Activated CD4-positive, alpha-beta T cell treated with anti-CD3 and anti-CD28 coated beads for 36 hours (primary cell): ENCODE data around the gene TRIM46. TPM values are rescaled to one million over a fixed set of nuclear protein-coding genes. Genes with fewer than 3 reads are reported as not detected.
"Not testable (repeated sequence)": the region's sequence is repeated elsewhere in the genome, so short reads cannot be mapped to it uniquely, and the experiment has no call there.

Experiments used
- ATAC-seq: fragments of 200-7000 bp; cut with Tn5 transposase; one replicate; pipeline ENCODE4 v1.10.0; 2021; ENCODE audit warnings: mild to moderate bottlenecking, moderate library complexity
- CTCF ChIA-PET: fragments of 350-600 bp; sonication (Branson Sonifier 250); formaldehyde crosslinking; loops from one replicate; lab custom pipeline; 2021; ENCODE audit warnings: antibody characterized with exemption; lab: Charles Lee
- POLR2A ChIA-PET: fragments of 350-600 bp; sonication (Branson Sonifier 250); formaldehyde crosslinking; loops from one replicate; lab custom pipeline; 2021; ENCODE audit warnings: antibody characterized with exemption, inconsistent platforms; lab: Charles Lee
- DNase-seq: peaks from one replicate; pipeline ENCODE4 v3.0.0-alpha.2; 2020
- H3K27ac Mint-ChIP-seq: one replicate; pipeline ENCODE4 v1.8.0; 2021; ENCODE audit warnings: mixed read lengths
- H3K27me3 Mint-ChIP-seq: one replicate; pipeline ENCODE4 v1.8.0; 2021; ENCODE audit warnings: mixed read lengths
- H3K36me3 Mint-ChIP-seq: one replicate; pipeline ENCODE4 v1.8.0; 2021; ENCODE audit warnings: low read depth, mixed read lengths
- H3K4me1 Mint-ChIP-seq: one replicate; pipeline ENCODE4 v1.8.0; 2021; ENCODE audit warnings: mixed read lengths
- H3K4me3 Mint-ChIP-seq: one replicate; pipeline ENCODE4 v1.8.0; 2021; ENCODE audit warnings: mild to moderate bottlenecking, moderate library complexity, mixed read lengths
- H3K9me3 Mint-ChIP-seq: one replicate; pipeline ENCODE4 v1.8.0; 2021; ENCODE audit warnings: low read depth, mixed read lengths
- intact Hi-C, 2 experiments: fragments of 100-400 bp; cut with DNase I in 1 of 2; cut with micrococcal nuclease in 1 of 2; formaldehyde crosslinking; loops; one replicate each; pipeline versions ENCODE4 v1.14.2 to v1.15.1; 2022 to 2024; cut with DNase I, micrococcal nuclease
- total RNA-seq, 2 experiments: library from RNA; stranded (reverse); gene quantifications; one replicate each; pipeline ENCODE4 v1.2.3, GENCODE V29; 2021

TRIM46 gene
- total RNA-seq, 2 experiments from 2014 or later = 6.3 to 6.9 TPM

- ATAC-seq, DNase-seq, POLR2A ChIA-PET, CTCF ChIA-PET, H3K27me3 Mint-ChIP-seq, H3K4me3 Mint-ChIP-seq, intact Hi-C loops, H3K27ac Mint-ChIP-seq, H3K9me3 Mint-ChIP-seq: not testable (repeated sequence)
- Mint-ChIP-seq H3K4me1 (peaks cover 18% of the 10 kb centered on the region), H3K36me3 (peaks cover 10% of the 10 kb centered on the region)
Measured at GRCh38 chr1:155232001-155232978, 58.6 kb downstream of the TRIM46 start.

- H3K4me3 Mint-ChIP-seq, H3K9me3 Mint-ChIP-seq, H3K27me3 Mint-ChIP-seq, intact Hi-C loops, H3K27ac Mint-ChIP-seq, POLR2A ChIA-PET, ATAC-seq, DNase-seq, CTCF ChIA-PET: not testable (repeated sequence)
- Mint-ChIP-seq H3K36me3 (peaks cover 10% of the 10 kb centered on the region), H3K4me1 (peaks cover 11% of the 10 kb centered on the region)
Measured at GRCh38 chr1:155233502-155233901, 59.9 kb downstream of the TRIM46 start.

Other genes starting within 250 kb of the TRIM46 start
- gene PMVK, start 237.1 kb upstream of the TRIM46 start, total RNA-seq = 10 to 100 TPM; 17.0 to 36.9 TPM
- gene PBXIP1, start 217.8 kb upstream of the TRIM46 start, total RNA-seq = 10 to 100 TPM; 22.6 to 28.1 TPM
- gene PYGO2, start 212.1 kb upstream of the TRIM46 start, total RNA-seq = 10 to 100 TPM; 24.5 to 25.6 TPM
- gene SHC1, start 203.1 kb upstream of the TRIM46 start, total RNA-seq = 10 to 100 TPM; 45.9 to 65.7 TPM
- gene CKS1B, start 199.2 kb upstream of the TRIM46 start, total RNA-seq = 100 to 1,000 TPM; 190 to 196 TPM
- 10 to 100 TPM; 38.0 to 42.4 TPM for gene FLAD1, start 190.5 kb upstream of the TRIM46 start, total RNA-seq
- gene LENEP, start 180.3 kb upstream of the TRIM46 start, total RNA-seq = under 1 TPM; 0.79 to 0.80 TPM
- gene ZBTB7B, start 171.0 kb upstream of the TRIM46 start, total RNA-seq = 100 to 1,000 TPM in 1 of 2 experiments, 10 to 100 TPM in 1; 94.0 to 105 TPM
- gene DCST2, start 140.1 kb upstream of the TRIM46 start, total RNA-seq = under 1 TPM; 0.46 to 0.67 TPM
- gene DCST1, start 140.0 kb upstream of the TRIM46 start, total RNA-seq = not detected
- gene ADAM15, start 122.5 kb upstream of the TRIM46 start, total RNA-seq = 10 to 100 TPM; 42.4 to 48.8 TPM
- 1 to 10 TPM; 6.3 to 6.5 TPM for gene EFNA4, start 110.1 kb upstream of the TRIM46 start, total RNA-seq
- 1 to 10 TPM; 5.1 to 6.9 TPM for gene EFNA3, start 95.0 kb upstream of the TRIM46 start, total RNA-seq
- 1 to 10 TPM in 1 of 2 experiments, under 1 TPM in 1; 0.82 to 1.1 TPM for gene EFNA1, start 46.0 kb upstream of the TRIM46 start, total RNA-seq
- 10 to 100 TPM; 50.2 to 58.0 TPM for gene SLC50A1, start 38.0 kb upstream of the TRIM46 start, total RNA-seq
- 10 to 100 TPM; 29.8 to 34.3 TPM for gene DPM3, start 33.3 kb upstream of the TRIM46 start, total RNA-seq
- gene KRTCAP2, start 545 bp upstream of the TRIM46 start, total RNA-seq = 100 to 1,000 TPM; 125 to 300 TPM
- 10 to 100 TPM; 12.8 to 13.7 TPM for gene THBS3, start 34.0 kb downstream of the TRIM46 start, total RNA-seq
- 10 to 100 TPM; 52.8 to 52.9 TPM for gene MTX1, start 34.8 kb downstream of the TRIM46 start, total RNA-seq
- gene ENTREP3, start 81.6 kb downstream of the TRIM46 start, total RNA-seq = 10 to 100 TPM; 29.7 to 34.8 TPM
- gene SCAMP3, start 88.5 kb downstream of the TRIM46 start, total RNA-seq = 10 to 100 TPM; 82.0 to 95.5 TPM
- 10 to 100 TPM; 81.4 to 86.6 TPM for gene CLK2, start 99.7 kb downstream of the TRIM46 start, total RNA-seq
- 1 to 10 TPM; 1.9 to 2.3 TPM for gene HCN3, start 103.6 kb downstream of the TRIM46 start, total RNA-seq
- not detected for gene PKLR, start 127.6 kb downstream of the TRIM46 start, total RNA-seq
- 100 to 1,000 TPM; 255 to 354 TPM for gene FDPS, start 135.0 kb downstream of the TRIM46 start, total RNA-seq
- 10 to 100 TPM; 21.3 to 22.2 TPM for gene RUSC1, start 147.0 kb downstream of the TRIM46 start, total RNA-seq